GM18520 (cell line): ENCODE results near the gene IL10RA.
"Not testable (repeated sequence)": the region's sequence is repeated elsewhere in the genome, so short reads cannot be mapped to it uniquely, and the experiment has no call there.

ENCODE experiments used
- ATAC-seq: cut with Tn5 transposase; IDR thresholded peaks from one replicate; pipeline ENCODE4 v1.9.1; 2021; ENCODE audit not compliant: unreplicated experiment

The IL10RA gene

DNA sequence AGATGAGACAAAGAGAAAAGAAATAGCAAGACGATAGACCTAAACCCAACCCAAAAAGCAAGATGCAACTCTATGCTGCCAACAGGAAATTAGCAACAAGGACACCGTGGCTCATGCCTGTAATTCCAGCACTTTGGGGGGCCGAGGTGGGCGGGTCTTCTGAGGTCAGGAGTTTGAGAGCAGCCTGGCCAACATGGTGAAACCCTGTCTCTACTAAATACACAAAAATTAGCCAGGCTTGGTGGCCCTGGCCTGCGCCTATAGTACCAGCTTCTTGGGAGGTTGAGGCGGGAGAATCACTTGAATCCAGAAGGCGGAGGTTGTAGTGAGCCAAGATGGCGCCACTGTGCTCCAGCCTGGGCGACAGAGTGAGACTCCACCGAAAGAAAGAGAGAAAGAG is 24.3 kb upstream of the IL10RA start:
- no peak for ATAC-seq

DNA sequence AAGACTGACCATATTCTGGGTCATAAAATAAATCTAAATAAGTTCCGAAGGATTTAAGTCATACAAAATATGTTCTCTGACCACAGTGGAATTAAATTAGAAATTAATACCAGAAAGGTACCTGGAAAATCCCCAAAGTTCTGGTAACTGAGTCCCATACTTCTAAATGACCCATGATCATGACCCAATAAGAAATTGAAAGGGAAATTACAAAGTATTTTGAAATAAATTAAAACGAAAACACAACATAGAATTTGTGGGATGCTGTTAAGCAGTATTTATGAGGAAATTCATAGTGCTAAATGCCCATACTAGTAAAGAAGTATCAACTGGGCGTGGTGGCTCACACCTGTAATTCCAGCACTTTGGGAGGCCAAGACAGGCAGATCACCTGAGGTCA is 23.4 kb upstream of the IL10RA start:
- ATAC-seq = no peak

DNA sequence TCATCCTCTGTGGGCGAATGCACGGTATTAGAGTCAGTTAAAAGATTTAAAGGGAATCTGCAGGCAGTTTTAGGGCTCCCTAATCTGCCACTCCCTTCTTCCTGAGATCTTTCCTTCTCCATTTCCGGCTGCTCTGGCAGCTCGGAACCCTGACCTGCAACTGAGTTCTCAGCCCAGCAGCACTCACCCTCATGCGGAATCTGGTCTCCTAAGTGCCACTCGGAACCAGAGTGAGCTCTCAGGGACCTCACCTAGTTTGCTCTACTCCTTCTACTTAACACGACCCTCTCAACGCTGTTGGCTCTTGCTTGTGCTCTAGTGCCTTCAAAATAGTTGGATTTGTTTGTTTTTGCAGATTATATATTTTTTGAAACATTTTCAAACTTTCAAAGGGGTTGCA is 19.3 kb upstream of the IL10RA start:
- ATAC-seq = no peak

DNA sequence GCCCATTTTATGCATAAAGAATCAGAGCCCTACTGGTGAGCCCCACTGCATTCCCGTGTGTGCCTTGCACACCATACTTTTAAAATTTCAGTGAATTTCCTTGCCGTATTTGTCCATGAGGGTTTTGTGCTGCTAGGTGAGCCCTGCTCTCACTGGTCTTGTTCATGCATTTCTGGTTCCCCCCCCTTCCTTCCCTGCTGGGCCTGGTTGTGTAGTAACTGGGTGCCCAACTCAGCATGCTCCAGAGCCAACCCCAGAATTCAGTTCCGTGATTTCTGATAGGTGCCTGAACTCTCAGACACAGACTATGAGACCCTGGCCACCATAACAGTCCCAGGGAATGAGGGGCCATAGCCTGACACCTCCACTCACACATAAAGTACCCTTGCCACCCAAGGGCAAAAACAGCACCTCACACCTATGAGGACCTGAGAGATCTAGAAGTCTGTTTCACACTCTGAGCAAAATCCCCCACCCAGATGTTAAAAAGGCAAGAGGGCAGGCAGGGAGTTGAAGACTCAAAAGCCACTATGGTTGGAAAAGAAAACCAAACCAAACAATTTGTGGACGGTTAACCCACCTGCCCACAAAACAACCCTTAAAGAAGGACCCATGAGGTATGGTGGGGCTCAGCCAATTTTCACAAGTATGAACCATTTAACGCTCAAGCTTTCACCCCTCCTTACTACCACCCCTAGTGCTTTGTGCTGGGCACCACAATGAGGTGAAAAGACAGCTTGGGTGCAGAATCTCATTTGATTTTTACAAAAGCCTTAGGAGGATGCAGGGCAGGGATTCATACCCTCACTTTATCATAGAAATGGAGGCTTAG is 16.8 kb upstream of the IL10RA start:
- ATAC-seq = no peak

DNA sequence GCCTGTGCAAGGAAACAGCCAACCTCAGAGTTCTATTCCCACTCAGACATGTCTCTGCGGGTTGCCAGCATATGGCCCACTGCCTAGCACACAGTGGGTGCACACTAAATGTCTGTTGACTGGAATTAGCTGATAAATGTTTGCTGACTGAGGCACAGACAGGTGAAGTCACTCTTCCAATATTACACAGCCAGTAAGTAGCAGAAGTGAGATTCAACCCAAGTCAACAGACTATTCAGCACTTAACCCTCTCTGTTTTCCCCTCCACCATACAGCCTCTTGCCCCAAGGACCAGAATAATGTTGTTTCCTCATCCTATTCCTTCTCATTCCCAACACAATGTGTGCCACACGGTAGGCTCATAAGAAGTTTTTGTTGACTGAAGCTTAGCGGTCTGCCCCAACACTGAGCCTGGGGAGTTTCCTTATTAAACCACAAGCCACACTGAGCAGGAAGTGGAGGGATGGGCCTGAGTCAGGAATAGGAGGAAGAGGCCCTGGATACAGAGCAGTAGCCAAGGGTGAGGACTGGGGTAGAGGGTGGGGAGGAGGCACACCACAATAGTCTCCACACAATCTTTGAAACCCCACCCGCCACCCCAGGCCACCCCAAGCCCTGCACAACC is 15.7 kb upstream of the IL10RA start:
- ATAC-seq = no peak

DNA sequence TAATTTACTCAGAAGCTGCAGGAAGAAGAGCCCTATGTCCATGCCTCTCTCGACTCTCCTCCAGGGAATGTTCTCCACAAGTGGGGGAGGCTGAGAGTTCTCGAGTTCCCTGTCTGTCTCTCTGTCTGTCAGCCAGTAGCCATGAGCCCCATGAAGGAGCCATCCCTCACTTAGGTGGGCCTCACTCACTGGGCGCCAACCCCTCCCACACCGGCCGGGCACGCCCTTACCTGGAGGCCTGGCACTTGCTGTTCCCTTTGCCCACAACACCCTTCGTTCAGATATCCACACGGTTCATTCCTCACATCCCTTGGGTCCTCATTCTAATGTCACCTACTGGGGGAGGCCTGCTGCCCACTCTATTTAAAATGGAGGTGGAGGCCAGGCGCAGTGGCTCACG is 14.2 kb upstream of the IL10RA start:
- no peak for ATAC-seq

DNA sequence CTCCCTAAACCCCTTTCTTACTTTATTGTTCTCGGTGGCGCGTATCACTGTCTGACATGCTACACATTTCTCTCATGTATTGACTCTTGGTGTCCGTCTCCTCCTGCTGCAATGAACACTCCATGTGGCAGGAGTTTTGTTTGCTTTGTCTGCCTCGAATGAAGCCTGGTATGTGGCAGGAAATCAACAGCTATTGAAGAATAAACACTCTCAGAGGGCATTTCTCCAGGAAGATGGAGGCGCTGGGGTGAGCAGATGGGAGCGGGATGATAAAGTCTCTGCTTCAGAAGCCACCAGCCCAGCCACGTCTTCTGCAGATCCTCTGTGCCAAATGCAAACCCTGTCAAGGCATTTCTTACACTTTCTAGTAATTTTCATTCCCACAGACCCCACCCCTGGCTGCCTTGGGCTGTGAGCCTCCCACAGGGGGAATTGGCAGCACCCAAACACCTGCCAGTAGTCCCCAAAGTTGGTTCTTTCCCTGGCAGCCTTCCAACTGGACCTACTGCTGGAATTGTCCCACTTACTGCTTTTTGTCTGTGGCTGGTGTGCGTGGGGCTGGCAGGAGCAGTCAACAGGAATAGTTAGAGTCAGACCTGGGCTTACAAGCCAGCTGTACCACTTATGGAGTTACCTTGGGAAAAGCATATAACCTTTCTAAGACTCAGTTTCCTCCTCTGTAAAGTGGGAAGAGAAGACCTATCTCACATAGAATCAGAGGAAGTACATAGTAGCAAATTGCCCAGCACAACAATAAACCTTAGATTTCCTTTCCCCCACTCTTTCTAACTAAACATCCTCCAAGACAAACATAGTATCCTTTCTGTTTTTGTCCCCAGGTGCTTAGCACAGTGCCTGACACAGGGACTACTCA is 13.3 kb upstream of the IL10RA start:
- ATAC-seq = no peak

DNA sequence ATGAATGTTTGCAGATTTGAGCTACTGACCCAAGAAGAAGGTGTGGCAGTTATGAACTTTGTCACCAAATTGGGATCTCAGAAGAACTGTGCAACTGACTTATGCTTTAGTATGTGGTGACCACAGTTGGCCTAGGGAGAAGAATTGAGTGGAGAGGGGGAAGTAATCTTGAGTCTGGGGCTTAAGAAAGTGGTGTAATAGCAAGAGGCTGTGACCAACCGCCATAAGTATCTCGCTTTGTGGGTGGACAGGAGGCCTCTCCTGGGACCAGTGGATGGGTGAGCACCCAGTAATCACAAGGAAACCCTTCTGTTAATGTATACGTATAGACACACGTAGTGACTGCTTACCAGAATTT is 12.7 kb upstream of the IL10RA start:
- ATAC-seq = no peak

DNA sequence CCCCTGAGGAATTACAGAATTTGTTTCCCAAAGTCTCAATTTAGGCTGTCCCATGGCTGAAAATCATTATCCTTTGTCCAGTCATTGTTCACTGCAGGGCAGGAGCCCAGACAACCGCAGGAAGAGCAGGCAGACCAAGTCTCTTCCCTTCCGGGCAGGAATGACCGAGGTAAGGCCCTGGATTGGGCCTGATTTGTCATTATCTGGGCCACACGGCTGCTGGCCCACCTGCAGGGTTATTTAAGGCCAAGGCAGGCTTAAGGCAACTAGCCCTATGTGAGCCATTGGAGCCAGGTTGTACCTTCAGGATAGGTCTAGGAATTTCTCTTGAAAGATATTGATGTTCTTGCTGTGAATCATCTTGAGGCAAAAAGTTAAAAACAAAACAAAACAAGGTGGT is 9.7 kb upstream of the IL10RA start:
- ATAC-seq = no peak

DNA sequence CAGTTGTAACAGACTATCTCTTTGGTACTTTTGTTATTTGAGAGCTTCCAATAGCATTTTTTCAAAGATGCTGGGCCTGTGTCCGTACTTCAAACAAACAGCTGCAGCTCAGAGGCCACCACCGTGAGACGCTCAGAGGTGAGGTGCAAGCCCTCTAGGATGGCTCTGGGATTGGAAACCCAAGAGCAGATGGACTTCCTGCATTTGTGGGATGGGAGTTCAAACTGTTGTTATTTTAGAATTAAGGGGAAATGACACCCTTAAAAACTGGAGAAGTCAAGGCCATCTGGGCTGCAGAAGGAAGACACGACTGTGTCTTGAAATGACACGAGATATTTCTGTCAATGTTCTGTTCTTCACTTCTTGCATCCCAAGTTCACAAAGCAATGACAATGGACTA is 9.2 kb upstream of the IL10RA start:
- no peak for ATAC-seq

DNA sequence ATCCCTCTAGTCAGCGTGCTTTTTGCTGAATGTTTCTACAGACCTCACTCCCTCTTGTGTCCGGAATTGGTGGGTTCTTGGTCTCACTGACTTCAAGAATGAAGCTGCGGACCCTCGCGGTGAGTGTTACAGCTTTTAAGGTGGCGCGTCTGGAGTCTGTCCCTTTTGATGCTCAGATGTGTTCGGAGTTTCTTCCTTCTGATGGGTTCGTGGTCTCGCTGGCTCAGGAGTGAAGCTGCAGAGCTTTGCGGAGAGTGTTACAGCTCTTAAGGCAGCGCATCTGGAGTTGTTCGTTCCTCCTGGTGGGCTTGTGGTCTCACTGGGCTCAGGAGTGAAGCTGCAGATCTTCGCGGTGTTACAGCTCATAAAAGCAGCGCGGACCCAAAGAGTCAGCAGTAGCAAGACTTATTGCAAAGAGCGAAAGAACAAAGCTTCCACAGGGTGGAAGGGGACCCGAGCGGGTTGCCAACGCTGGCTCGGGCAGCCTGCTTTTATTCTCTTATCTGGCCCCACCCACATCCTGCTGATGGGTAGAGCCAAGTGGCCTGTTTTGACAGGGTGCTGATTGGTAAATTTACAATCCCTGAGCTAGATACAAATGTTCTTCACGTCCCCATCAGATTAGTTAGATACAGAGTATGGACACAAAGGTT is 8.5 kb upstream of the IL10RA start:
- not testable (repeated sequence) for ATAC-seq

DNA sequence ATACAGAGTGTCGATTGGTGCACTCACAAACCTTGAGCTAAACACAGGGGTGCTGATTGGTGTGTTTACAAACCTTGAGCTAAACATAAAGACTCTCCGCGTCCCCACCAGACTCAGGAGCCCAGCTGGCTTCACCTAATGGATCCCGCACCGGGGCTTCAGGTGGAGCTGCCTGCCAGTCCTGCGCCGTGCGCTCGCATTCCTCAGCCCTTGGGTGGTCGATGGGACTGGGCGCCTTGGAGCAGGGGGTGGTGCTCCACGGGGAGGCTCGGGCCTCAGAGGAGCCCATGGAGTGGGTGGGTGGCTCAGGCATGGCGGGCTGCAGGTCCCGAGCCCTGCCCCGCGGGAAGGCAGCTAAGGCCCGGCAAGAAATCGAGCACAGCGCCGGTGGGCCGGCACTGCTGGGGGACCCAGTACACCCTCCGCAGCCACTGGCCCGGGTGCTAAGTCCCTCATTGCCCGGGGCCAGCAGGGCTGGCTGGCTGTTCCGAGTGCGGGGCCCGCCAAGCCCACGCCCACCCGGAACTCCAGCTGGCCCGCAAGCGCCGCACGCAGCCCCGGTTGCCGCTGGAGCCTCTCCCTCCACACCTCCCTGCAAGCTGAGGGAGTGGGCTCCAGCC is 7.8 kb upstream of the IL10RA start:
- not testable (repeated sequence) for ATAC-seq

DNA sequence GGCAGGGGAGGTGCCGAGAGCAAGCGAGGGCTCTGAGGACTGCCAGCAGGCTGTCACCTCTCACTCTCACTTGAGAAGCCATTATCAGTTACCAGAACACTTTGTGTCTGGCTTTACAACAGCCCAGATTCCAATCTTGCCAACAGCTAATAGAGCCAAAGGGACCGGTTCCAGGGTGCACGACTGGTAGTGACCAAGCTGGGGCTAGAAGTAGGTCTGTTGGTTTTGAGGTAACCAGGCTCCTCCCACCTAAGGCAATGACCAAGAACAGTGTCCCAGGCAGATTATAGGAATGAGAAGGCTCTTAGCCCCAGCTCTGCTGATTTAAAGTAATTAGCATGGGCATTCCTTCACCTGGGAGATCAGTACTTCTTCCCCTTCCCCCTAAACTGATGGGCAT is 7.2 kb upstream of the IL10RA start:
- no peak for ATAC-seq

DNA sequence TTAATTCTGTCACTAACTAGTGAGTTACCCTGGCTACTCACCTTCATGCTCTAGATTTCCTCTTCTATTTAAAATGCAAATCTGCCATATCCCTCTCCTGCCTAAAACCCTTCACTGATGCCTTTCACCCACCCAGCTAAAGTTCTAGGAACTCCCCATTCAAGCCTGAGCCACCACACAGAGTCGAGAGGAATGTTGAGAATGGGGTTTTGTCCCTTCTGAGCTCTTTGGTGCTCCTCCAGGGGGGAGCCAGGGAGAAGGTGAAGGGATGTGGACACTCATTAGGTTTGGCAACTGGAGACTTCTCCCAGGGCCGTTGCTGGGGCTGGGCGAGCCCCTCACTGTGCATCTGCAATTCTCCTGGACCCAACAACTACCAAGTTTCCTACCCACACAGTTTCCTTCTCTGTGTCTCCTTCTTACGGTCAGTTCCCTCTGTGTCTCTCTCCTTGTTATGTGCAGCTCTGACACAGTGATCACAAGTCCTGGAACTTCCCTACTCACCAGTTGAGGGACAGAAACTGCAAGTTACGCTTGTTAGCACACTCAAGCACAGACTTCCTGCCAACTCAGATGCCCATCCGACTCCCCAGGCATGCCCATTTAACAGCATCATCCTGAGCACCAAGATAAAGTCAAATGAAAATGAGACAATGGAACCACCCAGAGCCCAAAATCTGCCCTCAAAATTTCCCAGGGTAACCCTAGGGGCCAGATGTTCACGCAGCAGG is 6.5 kb upstream of the IL10RA start:
- ATAC-seq = no peak

DNA sequence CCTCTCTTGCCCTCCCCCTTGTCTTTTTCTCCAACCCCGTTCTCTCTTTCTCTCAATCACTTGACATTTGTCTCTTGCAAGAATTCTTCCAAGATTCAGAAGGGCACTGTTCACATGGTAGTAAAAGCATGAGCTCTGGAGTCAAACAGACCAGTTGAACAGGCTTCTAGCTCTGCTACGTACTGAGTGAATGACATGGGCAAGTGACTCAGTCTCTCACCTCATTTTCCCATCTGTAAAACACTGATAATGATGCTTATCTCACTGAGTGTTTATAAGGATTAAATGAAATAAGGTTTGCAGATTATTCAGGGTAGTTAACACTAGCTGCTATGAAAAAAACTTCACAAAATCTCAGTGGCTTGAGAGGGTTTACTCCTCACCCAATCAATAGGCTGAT is 5.9 kb upstream of the IL10RA start:
- ATAC-seq = no peak

DNA sequence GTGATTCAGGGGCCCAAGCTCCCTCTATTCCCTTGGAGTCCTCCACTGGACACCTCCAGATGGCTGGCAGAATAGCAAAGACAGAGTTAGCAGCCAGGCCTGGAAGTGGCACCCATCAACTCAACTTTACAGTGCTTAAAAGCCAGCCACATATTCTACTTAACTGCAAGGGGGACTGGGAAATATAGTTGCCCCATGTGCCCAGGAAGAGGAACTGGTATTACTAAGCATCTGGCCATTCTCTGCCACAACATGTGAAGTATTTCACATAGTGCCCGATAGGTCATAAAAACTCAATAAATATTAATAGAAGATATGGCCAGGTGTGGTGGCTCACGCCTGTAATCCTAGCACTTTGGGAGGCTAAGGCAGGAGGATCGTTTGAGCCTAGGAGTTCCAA is 5.5 kb upstream of the IL10RA start:
- no peak for ATAC-seq

DNA sequence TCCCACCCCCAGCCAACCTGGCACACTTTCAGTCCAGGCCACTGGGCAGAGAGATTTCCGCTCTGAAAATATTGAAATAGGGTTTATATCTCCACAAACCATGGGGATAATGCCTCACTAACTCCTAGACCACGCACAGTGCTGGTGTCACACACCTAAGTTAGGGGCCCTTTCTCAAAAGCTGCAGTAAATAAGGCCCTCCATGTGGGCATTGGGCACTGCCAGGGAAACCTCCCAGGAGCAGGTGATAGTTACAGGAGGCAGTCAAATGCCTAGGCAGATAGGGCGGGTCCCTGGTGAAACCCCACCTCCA is 3.1 kb upstream of the IL10RA start:
- no peak for ATAC-seq

DNA sequence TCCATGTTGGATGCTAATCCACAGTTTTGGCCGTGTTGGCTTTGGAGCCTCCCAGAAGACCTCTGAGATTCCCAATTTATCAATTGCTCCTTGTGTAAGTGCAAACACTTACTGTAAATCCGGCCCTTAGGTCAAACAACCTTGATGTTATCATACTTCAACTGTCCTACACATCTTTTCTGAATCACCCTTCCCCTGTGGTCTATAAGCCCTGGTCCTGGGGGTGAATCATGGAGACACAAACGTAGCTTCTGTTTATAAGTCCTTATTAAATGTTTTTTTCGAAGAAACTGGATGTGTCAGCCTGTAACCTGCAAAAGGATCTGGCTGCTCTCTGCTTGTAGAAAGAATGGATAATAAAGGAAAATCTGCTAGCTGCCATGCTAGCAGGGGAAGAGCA is 1.7 kb upstream of the IL10RA start:
- no peak for ATAC-seq

DNA sequence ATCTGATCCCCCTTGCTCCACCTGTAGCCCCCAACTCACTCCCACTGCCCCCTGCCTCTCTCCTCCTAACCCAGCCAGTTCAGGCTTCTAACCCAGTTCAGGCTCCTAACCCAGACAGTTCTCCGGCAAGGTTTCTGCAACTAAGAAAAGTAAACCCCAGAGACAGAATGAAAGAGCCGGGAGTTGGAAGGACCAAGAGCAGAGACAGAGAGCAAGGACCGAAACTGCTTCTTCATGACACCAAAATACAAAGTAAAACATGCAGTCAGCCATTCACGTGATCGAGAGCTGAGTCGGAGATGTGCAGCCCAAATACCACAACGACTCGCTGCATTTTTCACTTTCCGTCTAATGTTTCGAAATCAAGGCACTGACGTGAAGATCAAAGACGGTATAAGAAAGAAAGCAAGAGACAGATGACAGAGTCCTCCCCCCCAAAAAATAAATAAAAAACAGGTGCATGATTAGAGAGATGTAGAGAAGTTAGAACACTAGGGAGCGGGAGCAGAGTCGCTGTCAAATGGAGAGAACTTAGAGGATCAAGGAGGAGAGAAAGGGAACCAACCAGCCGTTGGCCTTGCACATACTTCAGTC is 884 bp downstream of the IL10RA start:
- peak; percentile 28 for ATAC-seq
